Transverse colon (tissue), 4 donors: ENCODE measurements around the gene VAV2. TPM values are rescaled to one million over a fixed set of nuclear protein-coding genes. Genes with fewer than 3 reads are reported as not detected.

Experiments
- DNase-seq: peaks from one replicate; pipeline ENCODE4 v3.0.0-alpha.2; 2019
- H3K27ac ChIP-seq, 4 donors: fragments of 200-600 bp; sonication (generic); 2 replicates each; pipeline ENCODE4 v1.5.1; 2016 to 2018; ENCODE audit warnings: inconsistent platforms in 4 of 4
- H3K27me3 ChIP-seq: fragments of 200-600 bp; sonication (generic); 2 replicates; pipeline ENCODE4 v1.5.1; 2017; ENCODE audit warnings: inconsistent platforms
- H3K36me3 ChIP-seq, 4 donors: fragments of 200-600 bp; sonication (generic); 2 replicates each; pipeline ENCODE4 v1.5.1; 2017 to 2019; ENCODE audit warnings: inconsistent platforms in 4 of 4
- H3K4me1 ChIP-seq, 4 donors: fragments of 200-600 bp; sonication (generic); 2 replicates each; pipeline ENCODE4 v1.5.1; 2017 to 2020; ENCODE audit warnings: inconsistent platforms in 4 of 4
- H3K4me3 ChIP-seq, 4 donors: fragments of 200-600 bp; sonication (generic); 1 replicate in 1 of 4; 2 replicates in 3 of 4; pipeline versions ENCODE4 v1.5.1 to v1.6.1; 2017 to 2019; ENCODE audit warnings: inconsistent platforms in 4 of 4
- H3K9me3 ChIP-seq, 2 donors: fragments of 200-600 bp; sonication (generic); 2 replicates each; pipeline ENCODE4 v1.5.1; 2017 to 2019; ENCODE audit warnings: inconsistent platforms in 2 of 2
- CTCF ChIP-seq, 5 experiments: fragments of 200-600 bp in 3 of 5; fragments of 450-650 bp in 2 of 5; sonication (generic) in 3 of 5; IDR thresholded peaks; 1 replicate in 2 of 5; 2 replicates in 3 of 5; pipeline ENCODE4 v1.5.1; 2016 to 2017; ENCODE audit warnings: antibody characterized with exemption in 5 of 5, inconsistent platforms in 3 of 5, mild to moderate bottlenecking in 2 of 5, moderate library complexity in 1 of 5
- EP300 ChIP-seq: sonication (generic); formaldehyde crosslinking; IDR thresholded peaks from one replicate; pipeline ENCODE4 v1.6.1; 2017; ENCODE audit warnings: antibody characterized with exemption, low read depth
- POLR2A ChIP-seq: fragments of 450-650 bp; IDR thresholded peaks from one replicate; pipeline ENCODE4 v1.6.1; 2016; ENCODE audit warnings: antibody characterized with exemption, mild to moderate bottlenecking, moderate library complexity
- POLR2AphosphoS5 ChIP-seq, 3 donors: sonication (generic); formaldehyde crosslinking; IDR thresholded peaks; one replicate each; pipeline ENCODE4 v1.6.1; 2016; ENCODE audit warnings: antibody characterized with exemption in 3 of 3
- WGBS, 2 donors: methylation state at CpG; one replicate each; pipeline ENCODE4 v1.1.5; 2018; ENCODE audit warnings: low coverage in 1 of 2; 5-methylcytosine and 5-hydroxymethylcytosine counted together
- in situ Hi-C, 4 donors: fragments of 200-750 bp; cut with MboI; loops; one replicate each; pipeline versions ENCODE4 v1.15.0 to v1.15.1; 2017; ENCODE audit warnings: low sequenced_read_pairs in 3 of 4, low pct_ligation_motif_present in 1 of 4, low pct_unique_long_range_greater_than_20kb in 1 of 4
- intact Hi-C: fragments of 100-400 bp; cut with DNase I; formaldehyde crosslinking; loops from one replicate; pipeline ENCODE4 v1.15.1; 2023; ENCODE audit warnings: low total_unique reads
- total RNA-seq, 4 donors: library from RNA; depleted of rRNA; stranded (reverse); fragments of >200 nt; gene quantifications; one replicate each; pipeline ENCODE4 v1.1.0, GENCODE V29; 2016

Gene VAV2
- total RNA-seq, 4 donors from 2014 or later: 8.2 to 52.4 (median 24.5) TPM

- no peaks in the 10 kb centered on the region for H3K27me3 ChIP-seq
- H3K4me1 ChIP-seq: peaks cover 0 to 12% (median 3%) of the 10 kb centered on the region in 4 donors
- intact Hi-C loops (loop anchor here (5.0 kb wide), 1 partner anchor 970 kb away; no protein-coding TSS in a partner anchor), in situ Hi-C loops (no loop called here)
- H3K27ac ChIP-seq: peak overlapping the region in 1 of 4 donors; percentile 32
- DNase-seq: peak; percentile 24
- H3K36me3 ChIP-seq: no peaks in the 10 kb centered on the region
- H3K4me3 ChIP-seq: no peak overlapping the region
- 69 to 80% methylated on average over 2 to 17 of the region's 17 CpGs for WGBS, 2 donors
- H3K9me3 ChIP-seq: no peaks in the 10 kb centered on the region
- TF ChIP-seq POLR2A: no peak
- no peak for TF ChIP-seq EP300
- no peak for TF ChIP-seq POLR2AphosphoS5 (IDR thresholded peaks at IDR 0.05)
- no peak for TF ChIP-seq CTCF (IDR thresholded peaks at IDR 0.05)
Observed at GRCh38 chr9:133892193-133892920, 99.8 kb downstream of the VAV2 start.

GRCh38 chr9:133891741-133892140 is 100.4 kb downstream of the VAV2 start:
- H3K4me1 ChIP-seq: peaks cover 0 to 12% (median 3%) of the 10 kb centered on the region in 4 donors
- no peaks in the 10 kb centered on the region for H3K36me3 ChIP-seq
- in situ Hi-C loops (no loop called here), intact Hi-C loops (loop anchor here (5.0 kb wide), 1 partner anchor 971 kb away; no protein-coding TSS in a partner anchor)
- 75% methylated on average over 3 of the region's 7 CpGs; no CpG with 5 or more reads in 1 of the 2 donors for WGBS, 2 donors
- H3K27ac ChIP-seq: no peak overlapping the region
- no peak for DNase-seq
- no peaks in the 10 kb centered on the region for H3K27me3 ChIP-seq
- H3K9me3 ChIP-seq: no peaks in the 10 kb centered on the region
- no peak for TF ChIP-seq CTCF (IDR thresholded peaks at IDR 0.05)
- TF ChIP-seq POLR2AphosphoS5 (IDR thresholded peaks at IDR 0.05): no peak
- TF ChIP-seq EP300: no peak
- no peak for TF ChIP-seq POLR2A
- no peak overlapping the region for H3K4me3 ChIP-seq

GRCh38 chr9:133890583-133890982 is 101.5 kb downstream of the VAV2 start:
- Histone ChIP-seq H3K27ac (no peak overlapping the region), H3K27me3 (no peaks in the 10 kb centered on the region), H3K36me3 (no peaks in the 10 kb centered on the region), H3K4me1 (peaks cover 0 to 12% (median 3%) of the 10 kb centered on the region in 4 donors), H3K4me3 (no peak overlapping the region), H3K9me3 (no peaks in the 10 kb centered on the region)
- WGBS, 2 donors: 97% methylated on average over 8 of the region's 8 CpGs; no CpG with 5 or more reads in 1 of the 2 donors
- intact Hi-C loops (loop anchor here (5.0 kb wide), 1 partner anchor 972 kb away; no protein-coding TSS in a partner anchor), in situ Hi-C loops (no loop called here)
- DNase-seq: no peak
- TF ChIP-seq POLR2AphosphoS5 (IDR thresholded peaks at IDR 0.05) (no peak), EP300 (no peak), CTCF (IDR thresholded peaks at IDR 0.05) (no peak), POLR2A (no peak)

- Histone ChIP-seq H3K4me3 (no peak overlapping the region), H3K9me3 (no peaks in the 10 kb centered on the region), H3K27me3 (no peaks in the 10 kb centered on the region), H3K36me3 (no peaks in the 10 kb centered on the region), H3K27ac (no peak overlapping the region), H3K4me1 (peaks cover 0 to 12% (median 3%) of the 10 kb centered on the region in 4 donors)
- intact Hi-C loops: loop anchor here (5.0 kb wide), 1 partner anchor 973 kb away; no protein-coding TSS in a partner anchor
- TF ChIP-seq EP300: no peak
- TF ChIP-seq CTCF (IDR thresholded peaks at IDR 0.05): no peak
- no peak for TF ChIP-seq POLR2A
- TF ChIP-seq POLR2AphosphoS5 (IDR thresholded peaks at IDR 0.05): no peak
- in situ Hi-C loops: no loop called here
- DNase-seq: no peak
- WGBS, 2 donors: 80 to 91% methylated on average over 7 to 24 of the region's 24 CpGs
Observed at GRCh38 chr9:133889584-133890301, 102.4 kb downstream of the VAV2 start.
